ENCODE data around the gene SORL1-AS1.

The SORL1-AS1 gene

DNA sequence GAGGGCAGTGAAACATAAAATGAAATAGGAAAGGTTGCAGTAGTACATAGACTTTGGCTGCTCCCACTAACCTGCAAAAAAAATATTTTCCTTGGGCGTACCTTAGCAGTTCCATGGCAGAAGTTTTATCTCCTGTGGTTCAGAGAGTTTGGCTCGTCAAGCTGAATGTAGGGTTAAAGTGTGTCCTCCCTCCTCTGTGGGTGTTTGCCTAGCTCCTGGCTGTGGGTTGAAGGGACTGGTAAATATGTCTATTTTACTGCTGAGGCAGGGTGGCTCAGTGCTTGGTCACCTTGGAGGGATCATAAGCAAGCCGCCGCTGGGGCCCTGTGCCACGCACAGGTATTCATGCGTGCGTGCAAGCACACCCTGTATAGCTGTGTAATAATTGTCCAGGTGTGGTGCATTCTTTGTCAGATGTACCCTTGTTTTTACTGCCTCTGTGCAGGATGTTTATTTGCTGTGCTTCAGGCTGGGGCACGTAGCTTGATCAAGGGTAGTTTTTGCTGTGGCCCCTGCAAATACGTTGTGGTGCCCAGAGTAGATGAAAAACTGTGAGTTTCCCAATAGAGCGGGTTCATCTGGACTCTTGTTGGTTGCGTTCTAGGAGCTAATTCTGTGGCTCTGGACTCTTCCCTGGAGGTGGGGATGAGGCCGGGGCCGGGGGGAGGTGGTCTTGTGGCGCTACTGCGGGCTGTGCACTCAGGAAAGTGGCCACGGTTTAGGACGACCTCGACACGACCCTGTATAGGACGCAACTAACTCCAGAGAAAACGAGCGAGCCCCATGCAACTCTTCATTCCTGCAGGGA, 1.4 kb downstream of the SORL1-AS1 start:
- DNase-seq (ENCODE audit: low read depth), result no peak

DNA sequence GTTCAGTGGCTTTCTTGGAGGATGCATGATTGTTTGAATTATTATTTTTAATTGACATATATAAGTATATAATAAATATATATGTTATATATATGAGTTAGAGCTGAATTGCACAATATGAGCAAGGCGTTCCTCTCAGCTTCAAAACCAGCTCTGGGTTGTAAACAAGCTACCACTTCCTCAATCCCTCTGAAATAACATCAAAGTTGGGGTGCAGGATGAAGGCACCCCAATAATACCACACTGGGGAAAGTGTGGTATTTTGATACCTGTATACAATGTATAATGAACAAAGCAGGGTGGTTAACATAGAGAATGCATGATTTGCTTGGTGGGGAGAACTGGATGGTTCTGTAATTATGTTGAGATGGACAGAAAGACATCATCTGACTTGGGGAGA, 2.4 kb downstream of the SORL1-AS1 start:
- DNase-seq (ENCODE audit: low read depth), result no peak

DNA sequence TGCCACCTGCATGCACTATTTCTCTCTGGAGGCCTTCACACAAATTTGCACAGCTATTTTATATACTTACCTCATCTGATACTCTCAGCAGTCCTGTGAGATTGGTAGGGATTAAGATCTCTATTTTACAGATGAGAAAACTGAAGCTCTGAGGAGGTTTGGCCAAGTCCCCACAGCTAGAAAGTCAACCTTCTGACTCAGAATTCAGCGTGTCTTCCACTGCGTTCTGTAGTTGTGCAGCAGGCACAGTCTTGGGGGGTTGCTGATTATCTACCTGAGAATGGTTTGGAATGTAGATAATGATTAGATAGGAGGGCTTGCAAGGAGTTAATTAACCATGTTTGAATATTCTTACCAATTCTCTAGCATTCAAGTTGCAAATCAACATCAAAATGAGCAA, 3.1 kb downstream of the SORL1-AS1 start:
- no peak for DNase-seq (ENCODE audit: low read depth)

DNA sequence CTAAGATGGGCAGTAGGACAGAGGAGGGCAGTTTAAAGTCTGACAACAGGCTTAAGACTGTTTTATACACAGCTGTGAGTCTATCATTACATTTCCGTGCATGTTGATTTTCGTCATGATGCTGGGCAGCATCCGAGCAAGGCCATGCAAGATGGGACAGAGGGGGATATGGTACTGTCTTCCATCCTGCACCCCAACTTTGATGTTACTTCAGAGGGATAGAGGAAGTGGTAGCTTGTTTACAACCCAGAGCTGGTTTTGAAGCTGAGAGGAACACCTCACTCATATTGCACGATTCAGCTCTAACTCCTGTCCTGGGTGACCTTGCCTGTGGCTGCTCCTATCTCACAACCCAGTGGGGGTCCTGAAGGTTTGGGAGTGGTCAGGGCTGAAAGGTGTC, 3.6 kb downstream of the SORL1-AS1 start:
- DNase-seq (ENCODE audit: low read depth), result no peak

DNA sequence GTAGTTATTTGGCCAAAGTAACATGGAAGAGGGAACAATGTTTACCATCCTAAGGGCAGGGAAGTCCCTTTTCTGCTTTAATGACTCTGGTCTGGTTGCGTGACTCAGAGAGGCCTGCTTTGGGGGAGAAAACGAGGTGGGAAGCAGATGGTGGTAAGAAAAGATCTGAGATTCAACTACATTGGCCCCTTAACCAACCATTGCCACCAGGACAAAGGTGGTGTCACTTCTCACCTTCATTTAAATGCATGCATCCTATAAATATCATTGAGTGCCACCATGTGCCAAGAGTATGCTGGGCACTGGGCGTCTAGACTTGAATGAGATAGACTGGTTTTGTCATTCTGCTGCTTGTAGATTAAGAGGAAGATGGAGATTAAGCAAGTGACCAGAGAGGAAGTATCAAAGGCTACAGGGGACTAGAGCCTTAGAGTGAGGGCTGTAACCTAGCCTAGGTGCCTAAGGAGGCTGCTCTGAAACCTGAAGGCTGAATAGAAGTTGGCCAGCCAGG, 4.3 kb downstream of the SORL1-AS1 start:
- DNase-seq (ENCODE audit: low read depth), result no peak

DNA sequence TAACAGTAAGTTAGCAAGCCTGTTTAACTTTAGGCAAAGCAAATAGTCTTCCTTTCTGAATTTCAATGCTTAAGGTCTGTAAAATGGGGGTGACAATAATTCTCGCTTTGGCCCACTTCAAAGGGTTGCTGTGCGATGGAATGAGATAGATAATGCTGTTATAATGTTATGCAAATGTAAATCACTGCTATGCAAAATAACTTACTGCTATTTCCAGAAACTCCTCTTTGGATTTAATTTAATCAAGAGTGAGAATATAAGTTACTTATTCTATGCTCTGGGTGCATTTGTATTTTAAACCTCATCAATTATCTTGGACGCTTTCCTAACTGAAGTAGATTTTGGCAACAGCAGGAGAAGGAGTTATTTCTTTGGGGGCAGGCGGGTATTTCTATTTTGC, 4.8 kb downstream of the SORL1-AS1 start:
- DNase-seq (ENCODE audit: low read depth), result no peak

DNA sequence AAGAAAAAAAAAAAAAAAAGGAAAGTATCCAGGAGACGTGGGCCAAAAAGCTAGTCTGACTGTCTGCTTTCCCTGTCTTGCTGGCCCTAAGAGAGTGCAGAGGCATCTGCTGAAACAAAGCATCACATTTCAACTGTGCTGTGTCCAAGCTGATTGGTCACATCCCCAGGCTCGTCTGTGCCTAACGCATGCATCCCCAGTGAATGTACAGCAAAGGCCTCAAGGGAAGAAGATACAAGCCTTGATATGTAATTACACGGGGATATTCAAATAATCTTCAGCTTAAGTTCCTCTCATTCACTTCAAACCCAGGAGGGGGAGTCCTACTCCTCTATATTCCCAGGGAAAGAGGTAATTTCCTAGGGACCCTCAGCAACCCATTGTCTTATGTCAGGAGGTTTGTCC, 6.0 kb downstream of the SORL1-AS1 start:
- no peak for DNase-seq (ENCODE audit: low read depth)

DNA sequence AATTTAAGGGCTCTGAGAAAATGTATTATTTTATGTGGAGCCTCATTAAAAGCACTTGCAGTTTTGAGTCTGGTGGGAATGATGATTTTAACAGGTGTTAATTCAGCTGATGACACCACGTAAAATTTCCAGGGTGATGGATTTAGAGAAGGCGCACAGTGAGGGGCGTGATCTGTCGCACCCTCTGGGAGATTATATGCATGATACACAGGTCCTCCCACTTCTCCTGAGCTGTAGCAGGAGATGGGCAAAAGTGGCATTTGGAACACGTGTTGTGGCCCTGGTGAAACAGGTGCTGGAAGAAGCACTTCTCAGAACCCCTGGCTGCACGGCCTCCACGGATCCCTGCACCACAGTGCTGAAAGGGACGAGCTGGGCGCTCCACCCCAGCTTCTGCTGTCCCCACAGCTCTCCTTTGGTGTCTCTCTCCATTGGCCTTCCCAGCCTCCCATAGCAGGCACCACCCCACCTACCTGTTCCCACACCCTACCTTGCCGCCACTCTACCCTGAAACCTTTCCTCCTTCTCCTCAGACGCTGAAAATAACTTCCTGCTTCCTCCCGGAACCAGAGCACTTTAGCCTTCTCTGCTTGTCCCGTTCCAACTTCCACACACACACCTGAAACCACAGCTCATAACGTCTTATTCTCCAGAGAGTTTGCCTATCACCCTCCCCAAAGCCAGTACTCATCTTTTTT, 7.5 kb downstream of the SORL1-AS1 start:
- no peak for DNase-seq (ENCODE audit: low read depth)

DNA sequence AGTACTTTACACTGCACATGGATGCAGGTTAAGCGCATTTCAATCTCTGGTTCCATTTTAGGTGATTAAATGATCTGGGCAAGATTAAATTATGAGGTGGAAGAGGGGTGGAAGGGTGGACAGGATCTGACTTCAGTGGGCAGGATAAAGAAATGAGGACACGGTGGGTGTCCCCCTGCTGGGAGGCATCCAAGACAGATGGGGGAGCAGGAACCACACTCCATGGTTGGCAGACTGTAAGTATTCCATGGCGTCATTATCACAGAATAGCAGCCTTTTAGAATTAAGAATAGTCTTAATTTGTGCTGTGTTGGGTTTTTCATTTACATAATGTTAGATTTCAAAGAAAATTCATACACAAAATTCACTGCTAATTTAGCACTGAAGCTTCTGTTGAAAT, 8.2 kb downstream of the SORL1-AS1 start:
- DNase-seq (ENCODE audit: low read depth), result no peak

DNA sequence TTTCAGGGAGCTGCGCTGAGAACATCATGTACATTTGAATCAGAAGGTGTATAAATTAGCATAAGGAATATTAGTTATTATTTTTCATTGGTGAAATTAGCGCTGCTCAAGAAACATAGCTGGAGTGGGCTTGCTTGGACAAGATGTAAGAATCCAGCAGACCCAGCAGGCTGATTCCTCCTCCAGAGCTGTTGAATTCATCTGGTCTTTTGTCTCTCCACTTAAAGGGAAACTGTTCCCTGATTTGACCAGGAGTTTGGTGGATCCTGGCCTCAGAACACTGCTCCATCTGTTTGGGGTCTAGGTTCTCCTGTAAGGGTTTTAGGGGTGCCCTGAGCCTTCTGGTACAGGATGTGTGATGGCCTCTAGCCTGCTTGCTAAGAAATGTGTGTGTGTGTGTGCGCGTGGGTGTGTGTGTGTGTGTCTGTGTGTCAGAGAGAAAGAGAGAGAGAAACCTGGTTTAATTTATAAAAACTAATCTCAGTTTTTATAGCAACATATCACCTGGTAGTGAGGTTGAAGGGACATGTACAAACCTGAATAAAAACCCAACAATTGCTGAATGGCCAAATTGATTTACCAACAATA, 9.0 kb downstream of the SORL1-AS1 start:
- no peak for DNase-seq (ENCODE audit: low read depth)

DNA sequence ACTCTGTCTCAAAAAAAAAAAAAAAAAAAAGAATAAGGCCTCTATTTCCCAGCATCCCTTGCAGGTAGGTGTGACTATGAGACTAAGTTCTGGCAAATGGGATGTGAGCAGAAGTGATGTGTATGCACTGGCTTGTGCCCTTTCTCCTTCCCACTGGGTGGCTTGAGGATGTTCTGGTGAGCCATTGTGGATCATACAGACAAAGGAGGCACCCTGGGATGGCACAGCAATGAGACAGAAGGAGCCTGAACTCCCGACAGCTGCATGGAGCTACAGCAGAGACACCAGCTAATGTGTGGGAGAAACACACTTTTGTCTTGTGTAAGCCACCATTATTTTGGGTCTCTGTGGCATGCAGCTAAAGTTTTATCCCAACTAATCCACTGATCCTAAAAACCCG, 11.2 kb downstream of the SORL1-AS1 start:
- no peak for DNase-seq (ENCODE audit: low read depth)

DNA sequence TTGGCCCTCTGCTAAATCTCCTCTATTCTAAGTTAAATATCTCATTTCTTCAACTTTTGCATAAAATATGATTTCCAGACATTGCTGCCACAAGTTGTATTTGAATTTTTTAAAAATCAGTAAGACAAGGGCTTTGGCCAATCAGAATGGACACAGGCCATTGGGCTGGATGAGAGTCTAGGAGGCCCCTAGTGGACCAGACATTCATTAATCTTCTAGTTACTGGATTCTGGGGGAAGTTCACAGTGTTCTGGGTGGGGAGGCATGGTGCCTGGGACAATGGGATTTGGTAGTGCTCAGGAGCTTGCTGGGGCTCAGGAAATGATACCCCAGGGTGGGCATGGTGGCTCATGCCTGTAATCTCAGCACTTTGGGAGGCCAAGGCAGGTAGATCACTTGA, 13.0 kb downstream of the SORL1-AS1 start:
- DNase-seq (ENCODE audit: low read depth), result no peak

DNA sequence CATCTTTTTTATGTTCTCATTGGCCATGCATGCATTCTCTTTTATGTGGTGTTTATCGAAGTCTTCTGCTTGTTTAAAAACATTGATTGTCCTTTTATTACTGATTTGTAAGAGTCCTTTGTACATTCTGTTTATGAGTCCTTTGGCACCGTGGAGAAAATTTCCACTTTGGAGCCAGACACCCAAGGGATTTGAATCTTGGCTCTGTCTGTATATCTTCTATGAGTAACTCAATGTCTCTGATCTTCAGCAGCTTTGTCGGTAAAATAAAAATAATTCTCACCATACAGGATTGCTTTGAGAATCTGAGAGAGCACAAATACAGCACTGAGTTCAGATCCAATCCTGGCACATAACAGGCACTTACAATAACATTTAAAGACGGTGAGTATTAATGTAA, 13.4 kb downstream of the SORL1-AS1 start:
- DNase-seq (ENCODE audit: low read depth), result no peak

DNA sequence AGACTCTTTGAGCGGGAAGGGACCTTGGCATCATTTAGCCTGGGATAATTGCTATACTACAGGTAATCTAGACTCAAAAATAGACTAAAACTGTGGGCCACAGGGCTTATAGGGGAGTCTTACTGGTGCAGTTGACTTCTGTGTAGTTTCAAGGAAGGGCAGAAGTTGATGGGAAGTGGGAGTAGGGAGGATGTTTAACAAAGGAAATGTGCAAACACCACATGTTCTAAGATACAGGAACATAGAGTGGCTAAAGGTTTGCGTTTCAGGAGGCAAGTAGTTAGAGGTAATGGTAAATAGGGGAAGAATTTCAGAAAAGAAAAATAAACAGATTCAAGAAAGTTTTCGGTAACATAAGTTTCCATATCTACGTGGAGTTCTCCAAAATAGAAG, 15.1 kb downstream of the SORL1-AS1 start:
- DNase-seq (ENCODE audit: low read depth), result no peak

DNA sequence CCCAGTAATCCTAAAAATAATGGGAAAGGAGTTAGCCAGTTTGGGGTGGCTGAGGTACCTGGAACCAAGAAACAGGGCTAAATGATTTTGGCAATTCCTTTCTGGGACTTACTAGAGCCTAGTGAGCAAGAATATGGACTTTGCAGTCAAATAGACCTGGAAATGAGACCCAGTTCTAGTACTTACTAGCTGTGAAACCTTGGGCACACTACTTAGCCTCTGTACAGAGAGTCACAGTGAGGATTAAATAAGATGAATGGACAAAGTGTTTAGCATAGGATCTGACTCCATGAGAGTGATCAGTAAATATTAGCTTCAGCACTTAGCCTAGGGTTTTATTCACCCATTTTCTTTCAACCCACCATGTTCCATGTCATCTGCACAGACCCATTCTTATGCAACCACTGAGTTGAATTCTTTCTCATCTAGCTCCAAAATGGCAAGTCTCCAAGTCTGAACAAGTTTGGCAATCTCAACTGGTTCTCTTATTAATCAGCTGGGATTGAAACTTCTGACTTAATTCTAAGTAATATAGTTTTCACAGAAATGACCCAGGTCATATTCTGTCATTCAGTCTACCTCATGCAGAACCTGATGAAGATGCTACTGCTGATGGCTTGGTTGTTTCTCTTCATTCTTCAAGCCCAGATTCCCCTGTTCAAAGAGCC, 15.6 kb downstream of the SORL1-AS1 start:
- DNase-seq (ENCODE audit: low read depth), result no peak

DNA sequence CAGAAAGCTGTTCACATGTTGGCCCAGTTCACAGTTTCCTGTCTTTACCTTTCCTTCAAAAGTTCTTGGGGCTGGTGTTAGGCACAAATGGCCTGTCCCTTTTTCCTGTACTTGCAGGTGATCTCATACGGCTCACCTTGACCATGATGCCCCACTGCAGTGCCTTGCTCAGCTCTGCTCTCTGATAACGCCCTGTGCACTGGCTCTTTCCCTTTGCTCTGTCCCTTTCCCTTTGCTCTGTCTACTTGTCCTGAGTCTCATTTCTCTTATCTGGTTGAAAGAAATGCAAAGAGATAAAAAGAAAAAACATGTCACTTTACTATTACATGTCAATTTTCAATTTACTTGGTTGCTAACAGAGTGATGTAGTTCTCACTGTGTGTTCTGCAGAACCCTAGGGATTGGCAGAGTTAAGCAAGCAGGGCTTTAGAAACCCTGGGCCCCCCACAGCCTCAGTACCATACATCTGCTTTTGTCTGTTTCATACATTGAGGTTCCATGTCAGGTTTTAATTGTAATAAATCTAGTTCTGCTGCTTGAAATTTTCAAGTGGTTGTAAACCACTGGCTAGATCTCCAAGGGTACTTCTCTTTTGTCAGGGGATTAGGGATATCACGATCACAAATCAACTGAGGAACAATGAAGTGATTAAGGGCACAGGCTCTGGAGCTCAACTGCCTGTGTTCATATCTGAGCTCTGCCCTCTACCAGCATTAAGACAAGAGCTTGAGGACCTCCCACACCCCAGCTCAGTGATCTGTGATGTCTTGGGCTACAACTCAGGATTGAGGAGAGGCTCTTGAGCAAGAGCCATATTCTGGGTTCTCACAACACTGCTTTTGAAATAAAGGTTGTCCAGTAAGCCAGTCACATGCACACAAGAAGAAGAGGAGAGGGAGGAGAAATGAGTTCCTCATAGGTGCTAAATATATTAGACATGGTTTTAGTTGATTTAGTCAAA, 16.9 kb downstream of the SORL1-AS1 start:
- DNase-seq (ENCODE audit: low read depth), result no peak

DNA sequence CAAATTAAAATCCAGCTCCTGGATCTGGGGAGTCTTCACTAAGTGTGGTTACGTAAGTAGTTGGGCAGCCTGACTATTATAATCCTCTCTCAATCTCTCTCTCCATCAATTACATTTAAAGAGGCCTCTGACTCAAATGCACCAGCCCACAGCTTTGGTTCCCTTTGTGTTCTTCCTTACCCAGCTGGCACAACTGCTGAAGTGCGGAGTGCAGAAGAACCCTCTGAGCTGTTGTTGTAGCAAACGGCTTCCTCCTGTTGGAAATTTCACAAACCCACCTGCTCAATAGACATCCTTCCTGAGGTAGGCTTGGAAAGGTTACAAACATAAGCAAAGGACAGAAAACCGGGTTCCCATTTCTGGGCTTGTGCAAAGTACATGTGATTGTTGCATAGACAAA, 17.6 kb downstream of the SORL1-AS1 start:
- DNase-seq (ENCODE audit: low read depth), result no peak

DNA sequence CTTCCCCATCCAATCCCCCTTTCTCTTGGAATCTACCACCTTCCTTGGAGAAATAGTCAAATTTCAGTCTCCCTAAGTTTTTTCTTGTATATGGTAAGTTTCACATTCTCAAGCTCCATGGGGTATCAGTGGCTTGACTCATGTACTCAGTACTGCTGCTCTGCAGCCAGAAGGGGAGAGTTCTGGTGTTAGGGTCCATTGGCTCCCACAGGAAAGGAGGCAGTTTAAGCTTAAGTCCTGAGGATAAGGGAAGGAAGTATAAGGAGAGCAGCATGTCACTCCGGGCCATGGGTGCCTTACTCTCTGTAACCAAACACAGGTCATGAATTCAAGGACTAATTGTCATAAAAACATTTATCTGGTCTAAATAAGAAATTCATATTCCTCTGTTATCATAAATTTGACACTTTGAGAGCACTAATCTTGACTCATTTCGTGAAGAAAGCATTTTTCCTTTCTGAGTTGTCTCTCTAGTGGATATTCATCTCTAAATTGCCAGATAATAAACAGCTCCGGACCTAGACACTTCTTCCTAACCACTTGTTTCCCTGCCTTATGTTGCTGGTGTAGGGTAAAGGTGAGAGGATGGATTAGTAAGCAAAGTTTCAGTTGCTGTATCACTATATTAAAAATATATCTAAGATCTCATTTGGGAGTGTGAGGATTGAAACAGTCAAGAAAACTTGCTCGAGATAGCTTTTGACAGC, 20.8 kb downstream of the SORL1-AS1 start:
- DNase-seq (ENCODE audit: low read depth), result no peak

DNA sequence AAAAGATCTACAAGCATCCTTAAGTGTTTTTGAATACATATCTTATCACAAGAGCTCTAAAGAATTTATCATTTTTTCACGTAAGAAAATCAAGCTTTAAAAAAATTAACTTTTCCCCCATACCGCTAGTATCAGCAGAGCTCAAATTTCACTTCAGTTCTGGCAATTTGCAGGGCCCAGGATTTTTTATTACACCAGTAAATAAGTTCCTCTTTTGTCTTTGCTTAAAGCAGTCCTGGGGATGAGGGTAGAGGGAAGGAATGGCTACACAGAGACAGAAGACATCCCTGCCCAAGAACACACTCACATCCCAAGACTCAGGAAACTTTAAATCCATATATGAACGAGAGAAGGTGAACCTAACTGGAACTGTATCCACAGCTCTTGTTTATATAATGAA, 23.2 kb downstream of the SORL1-AS1 start:
- no peak for DNase-seq (ENCODE audit: low read depth)

DNA sequence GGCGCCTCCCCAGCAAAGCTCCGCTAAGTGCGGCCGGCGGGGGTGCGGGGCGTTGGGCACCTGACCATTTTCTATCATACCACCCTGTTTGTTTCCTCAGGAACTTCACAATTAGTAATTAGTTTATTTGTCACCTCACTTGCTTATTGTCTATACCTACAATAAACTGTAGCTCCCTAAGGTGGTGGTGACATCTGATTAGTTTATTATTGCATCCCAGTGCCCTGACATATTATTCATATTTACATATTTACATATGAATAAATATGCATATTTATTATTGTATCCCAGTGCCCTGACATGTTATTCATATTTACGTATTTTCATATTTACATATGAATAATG, 25.4 kb downstream of the SORL1-AS1 start:
- DNase-seq (ENCODE audit: low read depth), result no peak

All from activated T-cell treated with anti-CD3 and anti-CD28 coated beads for 48 hours (primary cell).